ENCODE results near the gene PSORS1C1.

DNA sequence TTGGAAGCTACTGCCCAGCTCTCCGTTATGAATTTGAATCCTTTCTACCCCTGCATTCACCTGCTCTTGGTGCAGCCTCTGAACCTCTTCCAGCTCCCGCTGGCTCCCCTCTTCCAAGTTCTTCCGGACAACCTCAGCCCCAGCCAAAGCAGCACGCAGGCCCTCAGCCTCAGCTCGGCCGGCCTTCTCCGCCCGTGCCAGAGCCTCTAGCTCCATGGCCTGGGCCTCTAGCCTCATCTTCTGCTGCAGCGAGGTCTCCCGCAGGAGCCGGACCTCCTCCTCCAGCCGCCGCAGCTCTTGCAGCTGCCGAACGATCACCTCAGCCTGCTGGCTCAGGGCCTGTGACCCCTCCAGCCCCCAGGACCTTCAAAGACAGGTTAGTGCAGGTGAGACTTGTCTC is 39.8 kb downstream of the PSORS1C1 start:
- TF ChIP-seq, protein P1, sequence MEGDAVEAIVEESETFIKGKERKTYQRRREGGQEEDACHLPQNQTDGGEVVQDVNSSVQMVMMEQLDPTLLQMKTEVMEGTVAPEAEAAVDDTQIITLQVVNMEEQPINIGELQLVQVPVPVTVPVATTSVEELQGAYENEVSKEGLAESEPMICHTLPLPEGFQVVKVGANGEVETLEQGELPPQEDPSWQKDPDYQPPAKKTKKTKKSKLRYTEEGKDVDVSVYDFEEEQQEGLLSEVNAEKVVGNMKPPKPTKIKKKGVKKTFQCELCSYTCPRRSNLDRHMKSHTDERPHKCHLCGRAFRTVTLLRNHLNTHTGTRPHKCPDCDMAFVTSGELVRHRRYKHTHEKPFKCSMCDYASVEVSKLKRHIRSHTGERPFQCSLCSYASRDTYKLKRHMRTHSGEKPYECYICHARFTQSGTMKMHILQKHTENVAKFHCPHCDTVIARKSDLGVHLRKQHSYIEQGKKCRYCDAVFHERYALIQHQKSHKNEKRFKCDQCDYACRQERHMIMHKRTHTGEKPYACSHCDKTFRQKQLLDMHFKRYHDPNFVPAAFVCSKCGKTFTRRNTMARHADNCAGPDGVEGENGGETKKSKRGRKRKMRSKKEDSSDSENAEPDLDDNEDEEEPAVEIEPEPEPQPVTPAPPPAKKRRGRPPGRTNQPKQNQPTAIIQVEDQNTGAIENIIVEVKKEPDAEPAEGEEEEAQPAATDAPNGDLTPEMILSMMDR (IDR thresholded peaks at IDR 0.05; ENCODE audit: low read depth, low read length, poor library complexity, severe bottlenecking) = no peak
- no peak for TF ChIP-seq EZH2phosphoT487 (IDR thresholded peaks at IDR 0.05; ENCODE audit: borderline replicate concordance, low read length)
